ENCODE results near the gene PIK3AP1. TPM values are rescaled to one million over a fixed set of nuclear protein-coding genes. Genes with fewer than 3 reads are reported as not detected.

Gene PIK3AP1
- total RNA-seq, 1 experiment from 2014 or later, result 1.7 TPM

DNA sequence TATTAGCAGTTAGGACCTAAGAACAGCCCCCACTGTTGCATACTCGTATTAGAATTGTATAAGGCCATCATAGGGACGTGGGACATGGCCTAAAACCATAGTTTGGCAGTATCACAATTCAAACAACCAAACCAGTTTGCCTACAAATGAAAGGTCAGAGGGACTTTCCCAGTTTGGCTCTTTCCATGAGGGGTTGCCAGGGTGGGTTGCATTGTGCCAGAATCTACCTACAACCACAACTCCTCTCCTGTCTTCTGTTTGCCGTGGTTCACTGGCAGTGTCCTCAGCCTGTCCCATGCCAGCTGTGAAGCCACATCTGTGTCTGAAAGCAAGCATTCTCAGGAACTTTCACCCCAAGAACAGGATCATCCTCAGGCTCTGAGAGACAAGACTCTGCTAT is 44.5 kb downstream of the PIK3AP1 start:
- Histone ChIP-seq H3K14ac (ENCODE audit: insufficient read depth, low read length) (no peak overlapping the region), H2BK20ac (ENCODE audit: low read depth, low read length, poor library complexity, severe bottlenecking) (no peak overlapping the region), H2BK12ac (ENCODE audit: insufficient read length, low read depth, low read length) (no peak overlapping the region), H4K91ac (ENCODE audit: insufficient read length, low read depth, low read length) (no peak overlapping the region), H3K4ac (ENCODE audit: low read depth, low read length) (no peak overlapping the region), H3K27ac (ENCODE audit: insufficient read length, low read depth, low read length) (no peak overlapping the region), H2BK15ac (ENCODE audit: low read depth, low read length) (no peak overlapping the region), H3K79me2 (ENCODE audit: insufficient read depth, low read length) (no peaks in the 10 kb centered on the region), H3K23ac (ENCODE audit: insufficient read length, low read depth, low read length) (no peak overlapping the region), H2BK120ac (ENCODE audit: low read depth, low read length, poor library complexity, severe bottlenecking) (no peak overlapping the region), H3K23me2 (ENCODE audit: insufficient read length, low read depth, low read length, poor library complexity, severe bottlenecking) (no peaks in the 10 kb centered on the region), H2AFZ (ENCODE audit: low read length) (no peak overlapping the region), H3K56ac (ENCODE audit: insufficient read length, low read depth, low read length) (no peak overlapping the region), H3K9me3 (ENCODE audit: control insufficient read depth, low read depth, low read length) (no peaks in the 10 kb centered on the region), H2AK5ac (ENCODE audit: insufficient read length, low read length) (no peak overlapping the region), H4K20me1 (ENCODE audit: control insufficient read depth, insufficient read depth, insufficient read length) (no peaks in the 10 kb centered on the region), H4K8ac (replicated peaks; ENCODE audit: insufficient read length, low read depth, low read length) (no peak overlapping the region), H3T11ph (ENCODE audit: low read length) (no peak overlapping the region), H3K18ac (ENCODE audit: insufficient read length, low read depth, low read length) (no peak overlapping the region), H3K27me3 (ENCODE audit: insufficient read depth, low read length) (no peaks in the 10 kb centered on the region), H3K9ac (ENCODE audit: extremely low read depth, insufficient read length, low read length) (no peak overlapping the region), H2BK5ac (ENCODE audit: insufficient read length, low read length) (no peak overlapping the region), H3K4me2 (ENCODE audit: insufficient read depth, insufficient read length, low read length) (no peak overlapping the region), H3K79me1 (ENCODE audit: insufficient read depth, low read depth, low read length, poor library complexity, severe bottlenecking) (no peaks in the 10 kb centered on the region), H3K4me1 (ENCODE audit: insufficient read depth, low read length) (no peaks in the 10 kb centered on the region), H4K5ac (ENCODE audit: insufficient read length, low read depth, low read length) (no peak overlapping the region)
- WGBS (ENCODE audit: extremely low coverage, insufficient read length, low lambda C conversion rate), result no CpG with 5 or more reads among the region's 3 CpGs
- H3K27ac Mint-ChIP-seq, result no peak overlapping the region; a peak in 1 of 7 replicates
- TF ChIP-seq, protein P1, sequence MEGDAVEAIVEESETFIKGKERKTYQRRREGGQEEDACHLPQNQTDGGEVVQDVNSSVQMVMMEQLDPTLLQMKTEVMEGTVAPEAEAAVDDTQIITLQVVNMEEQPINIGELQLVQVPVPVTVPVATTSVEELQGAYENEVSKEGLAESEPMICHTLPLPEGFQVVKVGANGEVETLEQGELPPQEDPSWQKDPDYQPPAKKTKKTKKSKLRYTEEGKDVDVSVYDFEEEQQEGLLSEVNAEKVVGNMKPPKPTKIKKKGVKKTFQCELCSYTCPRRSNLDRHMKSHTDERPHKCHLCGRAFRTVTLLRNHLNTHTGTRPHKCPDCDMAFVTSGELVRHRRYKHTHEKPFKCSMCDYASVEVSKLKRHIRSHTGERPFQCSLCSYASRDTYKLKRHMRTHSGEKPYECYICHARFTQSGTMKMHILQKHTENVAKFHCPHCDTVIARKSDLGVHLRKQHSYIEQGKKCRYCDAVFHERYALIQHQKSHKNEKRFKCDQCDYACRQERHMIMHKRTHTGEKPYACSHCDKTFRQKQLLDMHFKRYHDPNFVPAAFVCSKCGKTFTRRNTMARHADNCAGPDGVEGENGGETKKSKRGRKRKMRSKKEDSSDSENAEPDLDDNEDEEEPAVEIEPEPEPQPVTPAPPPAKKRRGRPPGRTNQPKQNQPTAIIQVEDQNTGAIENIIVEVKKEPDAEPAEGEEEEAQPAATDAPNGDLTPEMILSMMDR (conservative IDR thresholded peaks at IDR 0.05), result no peak
- H3K27me3 Mint-ChIP-seq (ENCODE audit: low read depth), result no peaks in the 10 kb centered on the region
- H3K4me1 Mint-ChIP-seq, result peaks cover 7 to 12% of the 10 kb centered on the region in 2 experiments; a peak in 3 of 4 replicates
- no peaks in the 10 kb centered on the region for H3K9me3 Mint-ChIP-seq
- H3K4me3 Mint-ChIP-seq, result no peak overlapping the region
- H3K36me3 Mint-ChIP-seq (ENCODE audit: insufficient read depth in 1 of 3, low read depth in 3 of 3), result no peaks in the 10 kb centered on the region
- DNase-seq, result no peak

Measured in H9 (cell line).